Measurements from ENCODE around the gene TLK2.
"Not testable (repeated sequence)": the region's sequence is repeated elsewhere in the genome, so short reads cannot be mapped to it uniquely, and the experiment has no call there.

The TLK2 gene

GRCh38 chr17:62456016-62456415, 22.6 kb upstream of the TLK2 start:
- Histone ChIP-seq H3K4me3 (replicated peaks; ENCODE audit: low read depth, low read length) (no peak overlapping the region), H3K36me3 (ENCODE audit: control insufficient read depth, insufficient read depth, low read length) (no peaks in the 10 kb centered on the region), H3K27me3 (replicated peaks; ENCODE audit: control insufficient read depth, insufficient read depth, low read length) (no peaks in the 10 kb centered on the region)
- no peak for DNase-seq (ENCODE audit: extremely low read depth, insufficient read length)
- no peak for TF ChIP-seq CTCF (IDR thresholded peaks at IDR 0.05; ENCODE audit: insufficient read depth, low read length, poor library complexity, severe bottlenecking)

- H3K4me3 ChIP-seq (replicated peaks; ENCODE audit: low read depth, low read length): peak overlapping the region; percentile 55
- not testable (repeated sequence) for H3K27me3 ChIP-seq (replicated peaks; ENCODE audit: control insufficient read depth, insufficient read depth, low read length); H3K36me3 ChIP-seq (ENCODE audit: control insufficient read depth, insufficient read depth, low read length); DNase-seq (ENCODE audit: extremely low read depth, insufficient read length)
These were observed 20.1 kb upstream of the TLK2 start for GRCh38 chr17:62458483-62458882.

- H3K4me3 ChIP-seq (replicated peaks; ENCODE audit: low read depth, low read length); H3K27me3 ChIP-seq (replicated peaks; ENCODE audit: control insufficient read depth, insufficient read depth, low read length); H3K36me3 ChIP-seq (ENCODE audit: control insufficient read depth, insufficient read depth, low read length); DNase-seq (ENCODE audit: extremely low read depth, insufficient read length): not testable (repeated sequence)
These were observed 14.2 kb upstream of the TLK2 start for GRCh38 chr17:62464422-62464821.

GRCh38 chr17:62465271-62465670, 13.4 kb upstream of the TLK2 start:
- DNase-seq (ENCODE audit: extremely low read depth, insufficient read length); H3K27me3 ChIP-seq (replicated peaks; ENCODE audit: control insufficient read depth, insufficient read depth, low read length); H3K4me3 ChIP-seq (replicated peaks; ENCODE audit: low read depth, low read length); H3K36me3 ChIP-seq (ENCODE audit: control insufficient read depth, insufficient read depth, low read length): not testable (repeated sequence)

GRCh38 chr17:62470666-62471379, 7.8 kb upstream of the TLK2 start:
- DNase-seq (ENCODE audit: extremely low read depth, insufficient read length): peak; percentile 26
- H3K4me3 ChIP-seq (replicated peaks; ENCODE audit: low read depth, low read length); H3K36me3 ChIP-seq (ENCODE audit: control insufficient read depth, insufficient read depth, low read length); H3K27me3 ChIP-seq (replicated peaks; ENCODE audit: control insufficient read depth, insufficient read depth, low read length): not testable (repeated sequence)

GRCh38 chr17:62471380-62471880, 7.2 kb upstream of the TLK2 start:
- H3K4me3 ChIP-seq (replicated peaks; ENCODE audit: low read depth, low read length): not testable (repeated sequence)

GRCh38 chr17:62473030-62473982, 5.3 kb upstream of the TLK2 start:
- not testable (repeated sequence) for H3K36me3 ChIP-seq (ENCODE audit: control insufficient read depth, insufficient read depth, low read length); H3K27me3 ChIP-seq (replicated peaks; ENCODE audit: control insufficient read depth, insufficient read depth, low read length); H3K4me3 ChIP-seq (replicated peaks; ENCODE audit: low read depth, low read length)
- peak; percentile 19 for DNase-seq (ENCODE audit: extremely low read depth, insufficient read length)

More at GRCh38 chr17:62471380-62471880, 7.2 kb upstream of the TLK2 start:
- not testable (repeated sequence) for H3K36me3 ChIP-seq (ENCODE audit: control insufficient read depth, insufficient read depth, low read length); H3K27me3 ChIP-seq (replicated peaks; ENCODE audit: control insufficient read depth, insufficient read depth, low read length); DNase-seq (ENCODE audit: extremely low read depth, insufficient read length)

GRCh38 chr17:62477111-62477510, 1.5 kb upstream of the TLK2 start:
- peak overlapping the region; percentile 70 for H3K4me3 ChIP-seq (replicated peaks; ENCODE audit: low read depth, low read length)
- not testable (repeated sequence) for H3K27me3 ChIP-seq (replicated peaks; ENCODE audit: control insufficient read depth, insufficient read depth, low read length); H3K36me3 ChIP-seq (ENCODE audit: control insufficient read depth, insufficient read depth, low read length); DNase-seq (ENCODE audit: extremely low read depth, insufficient read length)

- DNase-seq (ENCODE audit: extremely low read depth, insufficient read length): peak; percentile 40
- not testable (repeated sequence) for H3K36me3 ChIP-seq (ENCODE audit: control insufficient read depth, insufficient read depth, low read length); H3K27me3 ChIP-seq (replicated peaks; ENCODE audit: control insufficient read depth, insufficient read depth, low read length)
- H3K4me3 ChIP-seq (replicated peaks; ENCODE audit: low read depth, low read length): peak overlapping the region; percentile 70
These were observed 762 bp upstream of the TLK2 start for GRCh38 chr17:62477718-62478408.

- DNase-seq (ENCODE audit: extremely low read depth, insufficient read length): peak; percentile 31
- H3K36me3 ChIP-seq (ENCODE audit: control insufficient read depth, insufficient read depth, low read length); H3K27me3 ChIP-seq (replicated peaks; ENCODE audit: control insufficient read depth, insufficient read depth, low read length): not testable (repeated sequence)
- peak overlapping the region; percentile 76 for H3K4me3 ChIP-seq (replicated peaks; ENCODE audit: low read depth, low read length)
These were observed 434 bp downstream of the TLK2 start for GRCh38 chr17:62478880-62479638.

GRCh38 chr17:62479639-62480258, 1.1 kb downstream of the TLK2 start:
- H3K4me3 ChIP-seq (replicated peaks; ENCODE audit: low read depth, low read length): peak overlapping the region; percentile 76
- not testable (repeated sequence) for DNase-seq (ENCODE audit: extremely low read depth, insufficient read length); H3K27me3 ChIP-seq (replicated peaks; ENCODE audit: control insufficient read depth, insufficient read depth, low read length); H3K36me3 ChIP-seq (ENCODE audit: control insufficient read depth, insufficient read depth, low read length)

- H3K36me3 ChIP-seq (ENCODE audit: control insufficient read depth, insufficient read depth, low read length); H3K27me3 ChIP-seq (replicated peaks; ENCODE audit: control insufficient read depth, insufficient read depth, low read length); DNase-seq (ENCODE audit: extremely low read depth, insufficient read length); H3K4me3 ChIP-seq (replicated peaks; ENCODE audit: low read depth, low read length): not testable (repeated sequence)
These were observed 3.9 kb downstream of the TLK2 start for GRCh38 chr17:62482553-62482952.
